Activated B cell treated with CpG ODN at 0.5 μM for 24 hours (primary cell): Measurements from ENCODE around the gene MAPK1IP1L. TPM values are rescaled to one million over a fixed set of nuclear protein-coding genes. Genes with fewer than 3 reads are reported as not detected.
A peak's percentile ranks its signal among the peaks of the same experiment; 100 is the strongest.
"Not testable (repeated sequence)": the region's sequence is repeated elsewhere in the genome, so short reads cannot be mapped to it uniquely, and the experiment has no call there.

Experiments
- ATAC-seq: fragments of 200-7000 bp; cut with Tn5 transposase; one replicate; pipeline ENCODE4 v1.10.0; 2021; ENCODE audit warnings: low read depth, mild to moderate bottlenecking, moderate library complexity
- CTCF ChIA-PET: fragments of 350-600 bp; sonication (Branson Sonifier 250); formaldehyde crosslinking; loops from one replicate; lab custom pipeline; 2021; ENCODE audit warnings: antibody characterized with exemption; lab: Charles Lee
- POLR2A ChIA-PET: fragments of 350-600 bp; sonication (Branson Sonifier 250); formaldehyde crosslinking; loops from one replicate; lab custom pipeline; 2021; ENCODE audit warnings: antibody characterized with exemption; lab: Charles Lee
- DNase-seq: peaks from one replicate; pipeline ENCODE4 v3.0.0; 2022
- H3K27ac Mint-ChIP-seq: one replicate; pipeline ENCODE4 v1.8.0; 2020; ENCODE audit warnings: mixed read lengths
- H3K27me3 Mint-ChIP-seq: one replicate; pipeline ENCODE4 v1.8.0; 2021; ENCODE audit warnings: mixed read lengths
- H3K36me3 Mint-ChIP-seq: one replicate; pipeline ENCODE4 v1.8.0; 2021; ENCODE audit warnings: low read depth, mixed read lengths
- H3K4me1 Mint-ChIP-seq: one replicate; pipeline ENCODE4 v1.8.0; 2021; ENCODE audit warnings: mixed read lengths
- H3K4me3 Mint-ChIP-seq: one replicate; pipeline ENCODE4 v1.8.0; 2020; ENCODE audit warnings: mild to moderate bottlenecking, mixed read lengths
- H3K9me3 Mint-ChIP-seq: one replicate; pipeline ENCODE4 v1.8.0; 2020; ENCODE audit warnings: mixed read lengths
- CTCF ChIP-seq: fragments of 200-600 bp; IDR thresholded peaks from one replicate; pipeline ENCODE4 v1.8.0; 2022; ENCODE audit warnings: antibody characterized with exemption, mild to moderate bottlenecking
- intact Hi-C: fragments of 100-400 bp; cut with micrococcal nuclease; formaldehyde crosslinking; loops from one replicate; pipeline ENCODE4 v1.15.1; 2024
- total RNA-seq: library from RNA; stranded (reverse); gene quantifications from 2 replicates; pipeline ENCODE4 v1.2.3, GENCODE V29; 2022

The MAPK1IP1L gene
- 119 and 130 TPM in 2 replicates for total RNA-seq

GRCh38 chr14:55051423-55052268, at the start of gene MAPK1IP1L:
TSS of gene MAPK1IP1L (plus strand) at chr14:55051647. CDS start at chr14:55061684, 10,037 bp downstream.
- no peaks in the 10 kb centered on the region for H3K27me3 Mint-ChIP-seq
- H3K4me3 Mint-ChIP-seq: peak within 1 kb of the TSS; percentile 94
- peak within 1 kb of the TSS; percentile 95 for H3K27ac Mint-ChIP-seq
- CTCF ChIA-PET: interaction anchor here (0.6 to 3.2 kb wide), 26 partner anchors 8 to 302 kb away, joined by 3 to 41 read pairs (median 5); partner anchors contain the start of genes SOCS4 and WDHD1
- H3K9me3 Mint-ChIP-seq: no peaks in the 10 kb centered on the region
- POLR2A ChIA-PET: interaction anchor here (0.5 to 6.8 kb wide), 34 partner anchors 9 to 1899 kb away, joined by 3 to 112 read pairs (median 6); partner anchors contain the start of genes CGRRF1, DDHD1, GCH1 and LGALS3
- DNase-seq (peak; percentile 97), ATAC-seq (peak; percentile 94)
- intact Hi-C loops: loop anchor here (1.0 to 5.0 kb wide), 10 partner anchors 21 to 564 kb away; partner anchors contain the start of genes FBXO34, GCH1, GMFB and LGALS3
- H3K36me3 Mint-ChIP-seq: peaks cover 35% of the 10 kb centered on the region
- TF ChIP-seq CTCF: peak; percentile 75
- H3K4me1 Mint-ChIP-seq: peaks cover 39% of the 10 kb centered on the region

GRCh38 chr14:55005071-55005470, 46.4 kb upstream of the MAPK1IP1L start:
- Mint-ChIP-seq H3K27ac (no peak overlapping the region), H3K27me3 (no peaks in the 10 kb centered on the region), H3K9me3 (no peaks in the 10 kb centered on the region), H3K4me3 (no peak overlapping the region), H3K36me3 (peaks cover 18% of the 10 kb centered on the region), H3K4me1 (no peaks in the 10 kb centered on the region)
- no peak for TF ChIP-seq CTCF
- ChIA-PET POLR2A (no interaction called here), CTCF (no interaction called here)
- intact Hi-C loops: no loop called here
- no peak for ATAC-seq
- DNase-seq: no peak

GRCh38 chr14:55015006-55015405, 36.4 kb upstream of the MAPK1IP1L start:
- Mint-ChIP-seq H3K27me3 (no peaks in the 10 kb centered on the region), H3K9me3 (no peaks in the 10 kb centered on the region), H3K4me3 (no peak overlapping the region), H3K27ac (no peak overlapping the region), H3K36me3 (peaks cover 9% of the 10 kb centered on the region), H3K4me1 (peaks cover 3% of the 10 kb centered on the region)
- ATAC-seq: no peak
- ChIA-PET POLR2A (no interaction called here), CTCF (no interaction called here)
- intact Hi-C loops: no loop called here
- DNase-seq: no peak
- TF ChIP-seq CTCF: no peak

GRCh38 chr14:55019968-55020554, 31.4 kb upstream of the MAPK1IP1L start:
- ATAC-seq (no peak), DNase-seq (no peak)
- Mint-ChIP-seq H3K27me3 (no peaks in the 10 kb centered on the region), H3K4me1 (peaks cover 9% of the 10 kb centered on the region), H3K36me3 (peaks cover 2% of the 10 kb centered on the region), H3K9me3 (no peaks in the 10 kb centered on the region), H3K27ac (no peak overlapping the region), H3K4me3 (no peak overlapping the region)
- POLR2A ChIA-PET: no interaction called here
- intact Hi-C loops: no loop called here
- no peak for TF ChIP-seq CTCF
- CTCF ChIA-PET: no interaction called here

GRCh38 chr14:55024365-55024764, 27.1 kb upstream of the MAPK1IP1L start:
- CTCF ChIA-PET, H3K27me3 Mint-ChIP-seq, H3K9me3 Mint-ChIP-seq, DNase-seq, H3K4me3 Mint-ChIP-seq, H3K36me3 Mint-ChIP-seq, ATAC-seq, H3K27ac Mint-ChIP-seq, intact Hi-C loops: not testable (repeated sequence)
- peaks cover 44% of the 10 kb centered on the region for H3K4me1 Mint-ChIP-seq
- POLR2A ChIA-PET: interaction anchor here (2.7 kb wide), 1 partner anchor 27 kb away, joined by 8 read pairs; the partner anchor contains the start of gene MAPK1IP1L
